Endodermal cell (in vitro differentiated cells): ENCODE results near the gene OR5C1. TPM values are rescaled to one million over a fixed set of nuclear protein-coding genes. Genes with fewer than 3 reads are reported as not detected.
"Not testable (repeated sequence)": the region's sequence is repeated elsewhere in the genome, so short reads cannot be mapped to it uniquely, and the experiment has no call there.

Source experiments
- DNase-seq: peaks from one replicate; pipeline ENCODE4 v3.0.0-alpha.2; 2017
- H3K27ac ChIP-seq: 2 replicates; pipeline ENCODE4 v1.5.1; 2013; ENCODE audit warnings: mild to moderate bottlenecking, low read depth, low read length, moderate library complexity
- H3K27me3 ChIP-seq: 2 replicates; pipeline ENCODE4 v1.6.1; 2013; ENCODE audit warnings: mild to moderate bottlenecking, low read length, moderate library complexity; ENCODE audit not compliant: insufficient read depth, control insufficient read depth, poor library complexity, severe bottlenecking
- H3K36me3 ChIP-seq: 2 replicates; pipeline ENCODE4 v1.7.0; 2013; ENCODE audit warnings: mild to moderate bottlenecking, low read length, moderate library complexity; ENCODE audit not compliant: control insufficient read depth, insufficient read depth
- H3K4me1 ChIP-seq: one replicate; pipeline ENCODE4 v1.7.0; 2013; ENCODE audit warnings: low read length; ENCODE audit not compliant: control insufficient read depth, insufficient read depth
- H3K4me3 ChIP-seq: 2 replicates; pipeline ENCODE4 v1.5.1; 2013; ENCODE audit warnings: mild to moderate bottlenecking, low read length, moderate library complexity
- H3K9ac ChIP-seq: 2 replicates; pipeline ENCODE4 v1.6.1; 2013; ENCODE audit warnings: mild to moderate bottlenecking, low read length, moderate library complexity; ENCODE audit not compliant: poor library complexity, severe bottlenecking; ENCODE audit errors: extremely low read depth
- H3K9me3 ChIP-seq: 2 replicates; pipeline ENCODE4 v1.6.1; 2013; ENCODE audit warnings: mild to moderate bottlenecking, low read length, moderate library complexity; ENCODE audit not compliant: control insufficient read depth
- H3K27ac Mint-ChIP-seq: 2 replicates; pipeline ENCODE4 v1.8.0; 2020; ENCODE audit warnings: mixed read lengths
- H3K27me3 Mint-ChIP-seq: 2 replicates; pipeline ENCODE4 v1.8.0; 2021; ENCODE audit warnings: mild to moderate bottlenecking, mixed read lengths; ENCODE audit not compliant: insufficient read depth
- H3K36me3 Mint-ChIP-seq: 2 replicates; pipeline ENCODE4 v1.8.0; 2020; ENCODE audit warnings: low read depth, mixed read lengths
- H3K4me1 Mint-ChIP-seq: 2 replicates; pipeline ENCODE4 v1.8.0; 2020; ENCODE audit warnings: mixed read lengths
- H3K4me3 Mint-ChIP-seq: 2 replicates; pipeline ENCODE4 v1.8.0; 2020; ENCODE audit warnings: mild to moderate bottlenecking, moderate library complexity, mixed read lengths
- H3K9me3 Mint-ChIP-seq: 2 replicates; pipeline ENCODE4 v1.8.0; 2020; ENCODE audit warnings: mild to moderate bottlenecking, mixed read lengths
- CTCF ChIP-seq: fragments of 200-600 bp; sonication (generic); conservative IDR thresholded peaks from 2 replicates; pipeline ENCODE4 v1.5.0; 2021; ENCODE audit warnings: antibody characterized with exemption, mild to moderate bottlenecking
- WGBS, 2 experiments: methylation state at CpG; one replicate each; pipeline versions ENCODE4 v1.1.5 to v1.1.7; 2013; ENCODE audit warnings: missing lambda C conversion rate in 2 of 2, mixed read lengths in 1 of 2; ENCODE audit not compliant: insufficient coverage in 1 of 2, insufficient read length in 1 of 2; 5-methylcytosine and 5-hydroxymethylcytosine counted together
- total RNA-seq, 2 donors: library from RNA; stranded (reverse); fragmentation: NEBNext Ultra II Directional in 1 of 2; extraction: Animal tissue kit (Norgen Biotek cat#: 25700) in 1 of 2; gene quantifications; 2 replicates in 1 of 2; 3 replicates in 1 of 2; pipeline ENCODE4 v1.2.1, GENCODE V29; 2021

OR5C1 gene
- total RNA-seq, 2 donors from 2014 or later, result not detected

GRCh38 chr9:122806661-122807060 lies 17.9 kb downstream of the OR5C1 start:
- 87 to 91% methylated on average over 3 to 4 of the region's 4 CpGs for WGBS, 2 experiments
- no peaks in the 10 kb centered on the region for H3K9me3 ChIP-seq
- no peak for TF ChIP-seq CTCF
- DNase-seq, result no peak
- H3K27ac Mint-ChIP-seq, result no peak overlapping the region
- no peaks in the 10 kb centered on the region for H3K4me1 ChIP-seq
- H3K27me3 Mint-ChIP-seq, result no peaks in the 10 kb centered on the region
- H3K27ac ChIP-seq, result no peak overlapping the region
- H3K4me3 Mint-ChIP-seq, result no peak overlapping the region
- H3K4me3 ChIP-seq, result no peak overlapping the region
- no peaks in the 10 kb centered on the region for H3K36me3 ChIP-seq
- H3K27me3 ChIP-seq, result no peaks in the 10 kb centered on the region
- no peaks in the 10 kb centered on the region for H3K4me1 Mint-ChIP-seq
- peaks cover 14% of the 10 kb centered on the region for H3K9me3 Mint-ChIP-seq
- no peak overlapping the region for H3K9ac ChIP-seq
- peaks cover 2% of the 10 kb centered on the region for H3K36me3 Mint-ChIP-seq

DNA sequence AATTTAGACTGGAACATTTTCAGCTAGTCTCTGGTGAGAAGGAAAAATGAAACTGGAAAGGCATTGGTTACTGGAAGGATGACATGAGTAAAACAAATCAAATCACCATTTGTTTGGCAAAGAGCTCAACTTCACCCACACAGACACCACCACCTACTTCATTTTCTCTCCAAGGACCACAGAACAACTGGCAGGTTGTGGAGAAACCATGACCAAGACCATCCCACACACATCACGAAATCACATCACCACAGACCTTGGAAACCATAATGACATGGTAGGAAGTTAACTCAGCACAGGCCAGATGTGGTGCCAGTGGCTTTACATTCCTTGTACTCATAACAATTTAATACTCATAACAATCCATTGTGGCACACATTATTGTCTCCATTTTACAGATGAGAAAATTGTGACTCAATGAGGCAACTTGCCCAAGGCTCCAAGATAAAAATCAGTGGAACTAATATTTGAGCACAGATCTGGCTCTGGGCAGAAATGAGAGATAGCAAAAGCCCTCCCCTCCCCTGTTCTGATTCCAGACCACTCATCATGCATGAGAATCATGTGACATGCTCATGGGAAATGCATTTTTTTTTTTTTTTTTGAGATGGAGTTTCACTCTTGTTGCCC lies 18.7 kb downstream of the OR5C1 start:
- H3K4me3 ChIP-seq, result no peak overlapping the region
- TF ChIP-seq CTCF, result no peak
- no peak overlapping the region for H3K27ac Mint-ChIP-seq
- H3K9me3 Mint-ChIP-seq, result peaks cover 14% of the 10 kb centered on the region
- no peak overlapping the region for H3K9ac ChIP-seq
- no peak overlapping the region for H3K27ac ChIP-seq
- DNase-seq, result no peak
- H3K4me1 Mint-ChIP-seq, result no peaks in the 10 kb centered on the region
- H3K27me3 ChIP-seq, result no peaks in the 10 kb centered on the region
- no peaks in the 10 kb centered on the region for H3K9me3 ChIP-seq
- H3K4me1 ChIP-seq, result no peaks in the 10 kb centered on the region
- H3K36me3 ChIP-seq, result no peaks in the 10 kb centered on the region
- no peaks in the 10 kb centered on the region for H3K27me3 Mint-ChIP-seq
- H3K4me3 Mint-ChIP-seq, result no peak overlapping the region
- H3K36me3 Mint-ChIP-seq, result peaks cover 2% of the 10 kb centered on the region
- 53% methylated on average over 1 of the region's 1 CpG; no CpG with 5 or more reads in 1 of the 2 experiments for WGBS, 2 experiments

GRCh38 chr9:122808141-122808540 lies 19.4 kb downstream of the OR5C1 start:
- H3K36me3 ChIP-seq, result no peaks in the 10 kb centered on the region
- no peak overlapping the region for H3K9ac ChIP-seq
- Mint-ChIP-seq H3K27ac (no peak overlapping the region), H3K4me1 (no peaks in the 10 kb centered on the region), H3K9me3 (peaks cover 14% of the 10 kb centered on the region), H3K27me3 (no peaks in the 10 kb centered on the region), H3K36me3 (peaks cover 2% of the 10 kb centered on the region), H3K4me3 (no peak overlapping the region)
- H3K27me3 ChIP-seq, result no peaks in the 10 kb centered on the region
- no peaks in the 10 kb centered on the region for H3K9me3 ChIP-seq
- no peak overlapping the region for H3K4me3 ChIP-seq
- no peak for DNase-seq
- no peaks in the 10 kb centered on the region for H3K4me1 ChIP-seq
- 93 to 100% methylated on average over 3 of the region's 3 CpGs for whole genome bisulfite sequencing, 2 experiments
- no peak for TF ChIP-seq CTCF
- H3K27ac ChIP-seq, result no peak overlapping the region

GRCh38 chr9:122809261-122809660 lies 20.5 kb downstream of the OR5C1 start:
- not testable (repeated sequence) for H3K4me3 Mint-ChIP-seq

More at GRCh38 chr9:122809261-122809660, 20.5 kb downstream of the OR5C1 start:
- not testable (repeated sequence) for H3K9ac ChIP-seq, H3K36me3 ChIP-seq, H3K36me3 Mint-ChIP-seq, H3K27ac Mint-ChIP-seq, H3K27ac ChIP-seq, H3K4me1 ChIP-seq, H3K27me3 ChIP-seq, H3K27me3 Mint-ChIP-seq, H3K4me1 Mint-ChIP-seq, H3K4me3 ChIP-seq, DNase-seq, H3K9me3 ChIP-seq
- peaks cover 14% of the 10 kb centered on the region for H3K9me3 Mint-ChIP-seq
- 80 to 84% methylated on average over 2 to 7 of the region's 7 CpGs for WGBS, 2 experiments
